ENCODE results near the gene PPIL4. TPM values are rescaled to one million over a fixed set of nuclear protein-coding genes. Genes with fewer than 3 reads are reported as not detected.

The PPIL4 gene
- total and polyA plus RNA-seq, 2 of the 13 experiments (the other 11 are each of a cell fraction or from before 2014, with no cell fraction given): 5.5 to 46.0 TPM

DNA sequence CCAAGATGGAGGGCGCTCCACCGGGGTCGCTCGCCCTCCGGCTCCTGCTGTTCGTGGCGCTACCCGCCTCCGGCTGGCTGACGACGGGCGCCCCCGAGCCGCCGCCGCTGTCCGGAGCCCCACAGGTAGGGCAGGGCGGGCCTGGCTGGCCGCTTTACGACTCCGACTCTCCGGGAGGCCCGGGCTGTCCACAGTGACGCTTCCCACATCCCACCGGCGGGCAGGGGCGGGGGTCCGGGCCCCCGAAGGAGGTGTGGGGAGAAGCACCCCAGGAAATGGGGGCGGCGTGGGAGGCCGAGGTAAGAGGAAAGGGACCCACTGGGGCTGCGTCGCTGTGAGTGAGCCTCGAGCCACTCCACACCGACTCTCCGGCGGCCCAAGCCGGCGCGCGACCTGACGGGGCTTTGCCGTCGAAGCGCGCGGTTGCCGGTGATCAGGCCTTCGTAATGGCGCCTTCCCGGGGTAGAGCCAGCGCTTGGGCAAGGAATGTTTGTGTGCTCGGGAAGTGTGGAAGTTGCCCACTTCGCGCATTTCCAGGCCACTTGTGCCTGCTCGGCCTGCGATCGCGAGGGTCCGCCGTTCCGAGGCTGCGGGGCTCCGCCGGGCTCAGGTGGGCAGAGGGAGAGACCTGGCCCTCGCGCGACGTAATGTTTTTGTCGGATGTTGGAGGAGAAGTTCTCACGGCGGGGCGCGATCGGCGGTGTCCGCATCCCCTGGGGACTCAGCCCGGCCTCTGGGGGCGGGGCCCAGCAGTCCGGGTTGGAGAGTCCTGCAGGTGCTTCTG, 20.8 kb upstream of the PPIL4 start (continued):
- TF ChIP-seq ZNF264 (CRISPR knock-in tag; IDR thresholded peaks at IDR 0.05): no peak; the same call in 1 of the 2 replicates
- TF ChIP-seq TFDP2 (CRISPR knock-in tag; IDR thresholded peaks at IDR 0.05): peak; percentile 23; the same call in 1 of the 2 replicates
- TF ChIP-seq ARNT2 (CRISPR knock-in tag; IDR thresholded peaks at IDR 0.05; ENCODE audit: low read depth): peak; percentile 62; the same call in 1 of the 2 replicates
- no peak for TF ChIP-seq KLF15 (CRISPR knock-in tag; IDR thresholded peaks at IDR 0.05; ENCODE audit: borderline replicate concordance)
- TF ChIP-seq MTF2 (CRISPR knock-in tag; IDR thresholded peaks at IDR 0.05; ENCODE audit: borderline replicate concordance): 0 out of 2 replicates have a peak, but pooled peaks have one; percentile 70
- TF ChIP-seq, protein P1, sequence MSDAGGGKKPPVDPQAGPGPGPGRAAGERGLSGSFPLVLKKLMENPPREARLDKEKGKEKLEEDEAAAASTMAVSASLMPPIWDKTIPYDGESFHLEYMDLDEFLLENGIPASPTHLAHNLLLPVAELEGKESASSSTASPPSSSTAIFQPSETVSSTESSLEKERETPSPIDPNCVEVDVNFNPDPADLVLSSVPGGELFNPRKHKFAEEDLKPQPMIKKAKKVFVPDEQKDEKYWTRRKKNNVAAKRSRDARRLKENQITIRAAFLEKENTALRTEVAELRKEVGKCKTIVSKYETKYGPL (CRISPR knock-in tag; IDR thresholded peaks at IDR 0.05): no peak
- TF ChIP-seq JARID2 (CRISPR knock-in tag; IDR thresholded peaks at IDR 0.05; ENCODE audit: insufficient replicate concordance): no peak
- no peak; the same call in 1 of the 2 replicates for TF ChIP-seq ZMYM2 (CRISPR knock-in tag; IDR thresholded peaks at IDR 0.05)
- no peak for TF ChIP-seq MBNL3 (CRISPR knock-in tag; conservative IDR thresholded peaks at IDR 0.05)
- peak; percentile 48 for TF ChIP-seq ZNF792 (CRISPR knock-in tag; IDR thresholded peaks at IDR 0.05)
- no peak for TF ChIP-seq ZNF3 (CRISPR knock-in tag; IDR thresholded peaks at IDR 0.05)
- peak; percentile 97 for TF ChIP-seq ZNF501 (CRISPR knock-in tag; IDR thresholded peaks at IDR 0.05)
- TF ChIP-seq, protein P2, sequence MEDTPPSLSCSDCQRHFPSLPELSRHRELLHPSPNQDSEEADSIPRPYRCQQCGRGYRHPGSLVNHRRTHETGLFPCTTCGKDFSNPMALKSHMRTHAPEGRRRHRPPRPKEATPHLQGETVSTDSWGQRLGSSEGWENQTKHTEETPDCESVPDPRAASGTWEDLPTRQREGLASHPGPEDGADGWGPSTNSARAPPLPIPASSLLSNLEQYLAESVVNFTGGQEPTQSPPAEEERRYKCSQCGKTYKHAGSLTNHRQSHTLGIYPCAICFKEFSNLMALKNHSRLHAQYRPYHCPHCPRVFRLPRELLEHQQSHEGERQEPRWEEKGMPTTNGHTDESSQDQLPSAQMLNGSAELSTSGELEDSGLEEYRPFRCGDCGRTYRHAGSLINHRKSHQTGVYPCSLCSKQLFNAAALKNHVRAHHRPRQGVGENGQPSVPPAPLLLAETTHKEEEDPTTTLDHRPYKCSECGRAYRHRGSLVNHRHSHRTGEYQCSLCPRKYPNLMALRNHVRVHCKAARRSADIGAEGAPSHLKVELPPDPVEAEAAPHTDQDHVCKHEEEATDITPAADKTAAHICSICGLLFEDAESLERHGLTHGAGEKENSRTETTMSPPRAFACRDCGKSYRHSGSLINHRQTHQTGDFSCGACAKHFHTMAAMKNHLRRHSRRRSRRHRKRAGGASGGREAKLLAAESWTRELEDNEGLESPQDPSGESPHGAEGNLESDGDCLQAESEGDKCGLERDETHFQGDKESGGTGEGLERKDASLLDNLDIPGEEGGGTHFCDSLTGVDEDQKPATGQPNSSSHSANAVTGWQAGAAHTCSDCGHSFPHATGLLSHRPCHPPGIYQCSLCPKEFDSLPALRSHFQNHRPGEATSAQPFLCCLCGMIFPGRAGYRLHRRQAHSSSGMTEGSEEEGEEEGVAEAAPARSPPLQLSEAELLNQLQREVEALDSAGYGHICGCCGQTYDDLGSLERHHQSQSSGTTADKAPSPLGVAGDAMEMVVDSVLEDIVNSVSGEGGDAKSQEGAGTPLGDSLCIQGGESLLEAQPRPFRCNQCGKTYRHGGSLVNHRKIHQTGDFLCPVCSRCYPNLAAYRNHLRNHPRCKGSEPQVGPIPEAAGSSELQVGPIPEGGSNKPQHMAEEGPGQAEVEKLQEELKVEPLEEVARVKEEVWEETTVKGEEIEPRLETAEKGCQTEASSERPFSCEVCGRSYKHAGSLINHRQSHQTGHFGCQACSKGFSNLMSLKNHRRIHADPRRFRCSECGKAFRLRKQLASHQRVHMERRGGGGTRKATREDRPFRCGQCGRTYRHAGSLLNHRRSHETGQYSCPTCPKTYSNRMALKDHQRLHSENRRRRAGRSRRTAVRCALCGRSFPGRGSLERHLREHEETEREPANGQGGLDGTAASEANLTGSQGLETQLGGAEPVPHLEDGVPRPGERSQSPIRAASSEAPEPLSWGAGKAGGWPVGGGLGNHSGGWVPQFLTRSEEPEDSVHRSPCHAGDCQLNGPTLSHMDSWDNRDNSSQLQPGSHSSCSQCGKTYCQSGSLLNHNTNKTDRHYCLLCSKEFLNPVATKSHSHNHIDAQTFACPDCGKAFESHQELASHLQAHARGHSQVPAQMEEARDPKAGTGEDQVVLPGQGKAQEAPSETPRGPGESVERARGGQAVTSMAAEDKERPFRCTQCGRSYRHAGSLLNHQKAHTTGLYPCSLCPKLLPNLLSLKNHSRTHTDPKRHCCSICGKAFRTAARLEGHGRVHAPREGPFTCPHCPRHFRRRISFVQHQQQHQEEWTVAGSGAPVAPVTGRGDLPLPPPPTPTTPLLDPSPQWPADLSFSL (CRISPR knock-in tag; IDR thresholded peaks at IDR 0.05): no peak
- peak; percentile 93 for TF ChIP-seq HDAC1 (CRISPR knock-in tag; IDR thresholded peaks at IDR 0.05)
- TF ChIP-seq CREBL2 (CRISPR knock-in tag; IDR thresholded peaks at IDR 0.05; ENCODE audit: borderline replicate concordance): peak; percentile 70; the same call in 1 of the 2 replicates
- peak; percentile 35; the same call in 1 of the 2 replicates for TF ChIP-seq RELA (CRISPR knock-in tag; IDR thresholded peaks at IDR 0.05)
- peak; percentile 27; the same call in 1 of the 2 replicates for TF ChIP-seq ZNF614 (CRISPR knock-in tag; IDR thresholded peaks at IDR 0.05; ENCODE audit: borderline replicate concordance)
- peak; percentile 49; the same call in 1 of the 2 replicates for TF ChIP-seq ZNF124 (CRISPR knock-in tag; IDR thresholded peaks at IDR 0.05)
- TF ChIP-seq KLF6 (CRISPR knock-in tag; IDR thresholded peaks at IDR 0.05): peak; percentile 32; the same call in 1 of the 2 replicates
- 0 out of 2 replicates have a peak, but pooled peaks have one; percentile 37 for TF ChIP-seq MAZ (IDR thresholded peaks at IDR 0.05; ENCODE audit: borderline replicate concordance, low read depth, low read length)
- TF ChIP-seq MAZ (CRISPR knock-in tag; IDR thresholded peaks at IDR 0.05; ENCODE audit: low read depth): peak; percentile 87
- TF ChIP-seq NFRKB (IDR thresholded peaks at IDR 0.05): no peak
